K562 (cell line): ENCODE measurements around the gene CCDC9B. TPM values are rescaled to one million over a fixed set of nuclear protein-coding genes. Genes with fewer than 3 reads are reported as not detected.
A peak's percentile ranks its signal among the peaks of the same experiment; 100 is the strongest.

Experiments used
- ARNT ChIP-seq, 2 experiments: fragments of 450-650 bp; IDR thresholded peaks; 2 replicates each; pipeline ENCODE4 v1.6.1; 2016; ENCODE audit warnings: mild to moderate bottlenecking in 1 of 2
- BCOR ChIP-seq: fragments of 450-650 bp; IDR thresholded peaks from 2 replicates; pipeline ENCODE4 v1.6.1; 2016
- CTCFL ChIP-seq: IDR thresholded peaks from 2 replicates; pipeline ENCODE4 v1.6.1; 2011; ENCODE audit warnings: borderline replicate concordance, low read depth, mild to moderate bottlenecking, moderate library complexity, low read length; ENCODE audit not compliant: insufficient read depth, poor library complexity, severe bottlenecking
- CXXC5 ChIP-seq: fragments of 250-450 bp; sonication (Bioruptor Pico); IDR thresholded peaks from 2 replicates; pipeline ENCODE4 v1.8.0; 2022; ENCODE audit warnings: inconsistent platforms, mild to moderate bottlenecking, moderate library complexity
- GATAD2A ChIP-seq: fragments of 450-650 bp; IDR thresholded peaks from 2 replicates; pipeline ENCODE4 v1.6.1; 2017
- HMGXB4 ChIP-seq: sonication (generic); formaldehyde crosslinking; IDR thresholded peaks from 2 replicates; pipeline ENCODE4 v1.8.1; 2023; ENCODE audit warnings: mild to moderate bottlenecking, missing genetic modification reagents
- IRF1 ChIP-seq: sonication (generic); formaldehyde crosslinking; IDR thresholded peaks from 2 replicates; pipeline ENCODE4 v1.8.0; 2022; ENCODE audit warnings: missing genetic modification reagents, mild to moderate bottlenecking, borderline replicate concordance
- IRF2 ChIP-seq: sonication (generic); formaldehyde crosslinking; IDR thresholded peaks from 2 replicates; pipeline ENCODE4 v1.8.1; 2022; ENCODE audit warnings: mild to moderate bottlenecking, missing genetic modification reagents
- KAT8 ChIP-seq: fragments of 450-650 bp; IDR thresholded peaks from 2 replicates; pipeline ENCODE4 v1.6.1; 2016; ENCODE audit warnings: low read depth, mild to moderate bottlenecking
- MAZ ChIP-seq, 2 experiments: fragments of 450-650 bp in 1 of 2; sonication (generic) in 1 of 2; formaldehyde crosslinking; IDR thresholded peaks in 1 of 2; conservative IDR thresholded peaks in 1 of 2; 2 replicates each; pipeline versions ENCODE4 v1.4.0 to v1.5.0; 2020; ENCODE audit warnings: mild to moderate bottlenecking in 1 of 2, missing genetic modification reagents in 1 of 2
- NR2F6 ChIP-seq: fragments of 450-650 bp; formaldehyde crosslinking; IDR thresholded peaks from 2 replicates; pipeline ENCODE4 v1.4.0; 2020; ENCODE audit warnings: mild to moderate bottlenecking
- POLR2B ChIP-seq: fragments of 450-650 bp; IDR thresholded peaks from 2 replicates; pipeline ENCODE4 v1.6.1; 2018; ENCODE audit warnings: low read depth; ENCODE audit not compliant: partially characterized antibody
- RB1 ChIP-seq: fragments of 450-650 bp; IDR thresholded peaks from 2 replicates; pipeline ENCODE4 v1.6.1; 2017; ENCODE audit warnings: low read depth, mild to moderate bottlenecking
- TAL1 ChIP-seq: fragments of 450-650 bp; IDR thresholded peaks from 2 replicates; pipeline ENCODE4 v1.6.1; 2016; ENCODE audit warnings: mild to moderate bottlenecking
- TCFL5 ChIP-seq: fragments of 250-450 bp; sonication (Bioruptor Pico); conservative IDR thresholded peaks from 2 replicates; pipeline ENCODE4 v1.6.1; 2021; ENCODE audit warnings: mild to moderate bottlenecking, moderate library complexity, matching md5 sums
- THAP7 ChIP-seq: fragments of 250-450 bp; sonication (Bioruptor Pico); IDR thresholded peaks from 2 replicates; pipeline ENCODE4 v1.5.0; 2021
- THRA ChIP-seq: fragments of 450-650 bp; IDR thresholded peaks from 2 replicates; pipeline ENCODE4 v1.6.1; 2017; ENCODE audit warnings: mild to moderate bottlenecking, moderate library complexity
- WHSC1 ChIP-seq: IDR thresholded peaks from one replicate; pipeline ENCODE4 v1.6.1; 2012; ENCODE audit warnings: low read length, control low read depth, inconsistent platforms
- ZC3H11A ChIP-seq: IDR thresholded peaks from 2 replicates; pipeline ENCODE4 v1.6.1; 2012; ENCODE audit warnings: low read depth, low read length, improper control_type of control experiment
- ZNF12 ChIP-seq: sonication (generic); formaldehyde crosslinking; IDR thresholded peaks from 2 replicates; pipeline ENCODE4 v1.4.0; 2020; ENCODE audit warnings: mild to moderate bottlenecking, missing genetic modification reagents
- ZNF212 ChIP-seq: fragments of 450-650 bp; formaldehyde crosslinking; IDR thresholded peaks from 2 replicates; pipeline ENCODE4 v1.4.0; 2020; ENCODE audit warnings: mild to moderate bottlenecking
- ZNF217 ChIP-seq: sonication (generic); formaldehyde crosslinking; IDR thresholded peaks from 2 replicates; pipeline ENCODE4 v1.8.0; 2022; ENCODE audit warnings: mild to moderate bottlenecking, missing genetic modification reagents
- ZNF830 ChIP-seq: fragments of 250-450 bp; sonication (Bioruptor Pico); IDR thresholded peaks from 2 replicates; pipeline ENCODE4 v1.5.0; 2021; ENCODE audit warnings: mild to moderate bottlenecking
- polyA plus RNA-seq, 8 experiments: library from polyadenylated mRNA; depleted of rRNA in 4 of 8; stranded (reverse) in 5 of 8; unstranded in 3 of 8; fragments of >200 nt; fragmentation: Nextera tagmentation in 2 of 8; fragmentation: Illumina TruSeq in 1 of 8; extraction: Ambion mirVana in 2 of 8; extraction: Trizol in 1 of 8; gene quantifications; 2 replicates each; pipeline versions ENCODE4 v1.2.1 to v1.2.3, GENCODE V29; 2011 to 2014; ENCODE audit warnings: inconsistent platforms in 1 of 8, missing spikeins in 1 of 8
- total RNA-seq, 7 experiments: library from RNA; depleted of rRNA in 6 of 7; stranded (reverse); fragments of >200 nt in 6 of 7; fragmentation: Illumina TruSeq in 2 of 7; extraction: Trizol in 2 of 7; gene quantifications; 2 replicates each; pipeline versions ENCODE4 v1.2.1 to v1.2.3, GENCODE V29; 2011 to 2021; ENCODE audit warnings: low replicate concordance in 1 of 7

CCDC9B gene
- total and polyA plus RNA-seq, 9 of the 15 experiments (the other 6 are each of a cell fraction or from before 2014, with no cell fraction given) = 0.01 to 0.47 (median 0.15) TPM; not detected in 1

GRCh38 chr15:40282147-40282868 lies 58.4 kb downstream of the CCDC9B start (continued):
- TF ChIP-seq TCFL5 (CRISPR knock-in tag) (no peak), IRF1 (CRISPR knock-in tag) (no peak), THAP7 (no peak), ZNF212 (CRISPR knock-in tag) (no peak), ZNF830 (peak; percentile 81; the same call in 1 of the 2 replicates), ZC3H11A (no peak), POLR2B (no peak), ARNT (IDR thresholded peaks at IDR 0.05) (no peak), TAL1 (no peak), THRA (no peak), IRF2 (CRISPR knock-in tag) (no peak), NR2F6 (CRISPR knock-in tag) (no peak), CTCFL (peak; percentile 94), ZNF12 (CRISPR knock-in tag) (no peak), RB1 (peak; percentile 52; the same call in 1 of the 2 replicates), HMGXB4 (CRISPR knock-in tag) (no peak), BCOR (no peak), CXXC5 (peak; percentile 81), KAT8 (no peak), GATAD2A (no peak), WHSC1 (no peak), ZNF217 (CRISPR knock-in tag) (no peak), MAZ (CRISPR knock-in tag; conservative IDR thresholded peaks at IDR 0.05 in 1 of 2, IDR thresholded peaks at IDR 0.05 in 1 of 2) (peak; percentile 12 to 36; a peak in 1 of 4 replicates)
